Spleen (tissue), 11 donors: ENCODE measurements around the gene GLRX. TPM values are rescaled to one million over a fixed set of nuclear protein-coding genes. Genes with fewer than 3 reads are reported as not detected.

Experiments used
- DNase-seq: peaks from one replicate; pipeline ENCODE4 v3.0.0-alpha.2; 2020
- H3K27ac ChIP-seq, 8 donors: fragments of 200-600 bp; sonication (generic) in 7 of 8; 1 replicate in 4 of 8; 2 replicates in 4 of 8; pipeline versions ENCODE4 v1.5.0 to v1.8.0; 2016 to 2021; ENCODE audit warnings: inconsistent platforms in 4 of 8, mild to moderate bottlenecking in 4 of 8, moderate library complexity in 1 of 8
- H3K27me3 ChIP-seq, 7 donors: fragments of 200-600 bp; sonication (generic) in 6 of 7; replicated peaks in 1 of 7; 1 replicate in 4 of 7; 2 replicates in 3 of 7; pipeline versions ENCODE4 v1.5.0 to v1.8.0; 2016 to 2021; ENCODE audit warnings: inconsistent platforms in 3 of 7, mild to moderate bottlenecking in 1 of 7
- H3K36me3 ChIP-seq, 6 donors: fragments of 200-600 bp; sonication (generic) in 5 of 6; 1 replicate in 4 of 6; 2 replicates in 2 of 6; pipeline versions ENCODE4 v1.5.0 to v1.8.0; 2016 to 2021; ENCODE audit warnings: inconsistent platforms in 2 of 6
- H3K4me1 ChIP-seq, 6 donors: fragments of 200-600 bp; sonication (generic) in 5 of 6; 1 replicate in 3 of 6; 2 replicates in 3 of 6; pipeline versions ENCODE4 v1.5.0 to v1.8.0; 2016 to 2021; ENCODE audit warnings: inconsistent platforms in 3 of 6
- H3K4me3 ChIP-seq, 8 donors: fragments of 200-600 bp; sonication (generic) in 7 of 8; 1 replicate in 4 of 8; 2 replicates in 4 of 8; pipeline versions ENCODE4 v1.5.0 to v1.8.0; 2016 to 2021; ENCODE audit warnings: inconsistent platforms in 4 of 8, mild to moderate bottlenecking in 4 of 8, moderate library complexity in 2 of 8
- H3K9me3 ChIP-seq, 8 donors: fragments of 200-600 bp; sonication (generic) in 7 of 8; 1 replicate in 4 of 8; 2 replicates in 4 of 8; pipeline versions ENCODE4 v1.5.0 to v1.8.0; 2016 to 2021; ENCODE audit warnings: inconsistent platforms in 4 of 8
- POLR2A ChIP-seq, 3 donors: fragments of 450-650 bp; IDR thresholded peaks; one replicate each; pipeline ENCODE4 v1.5.1; 2017; ENCODE audit warnings: antibody characterized with exemption in 3 of 3, mild to moderate bottlenecking in 1 of 3
- POLR2AphosphoS5 ChIP-seq, 3 donors: sonication (generic); formaldehyde crosslinking; IDR thresholded peaks; one replicate each; pipeline ENCODE4 v1.5.1; 2017; ENCODE audit warnings: antibody characterized with exemption in 3 of 3
- WGBS, 5 donors: extraction: QIAGEN DNeasy Blood & Tissue Kit in 3 of 5; methylation state at CpG; one replicate each; pipeline versions ENCODE4 v1.1.5 to v1.1.7; 2013 to 2018; 5-methylcytosine and 5-hydroxymethylcytosine counted together
- intact Hi-C: fragments of 100-400 bp; cut with DNase I; formaldehyde crosslinking; loops from one replicate; pipeline ENCODE4 v1.15.0; 2023; ENCODE audit warnings: low total_unique reads
- polyA plus RNA-seq, 3 donors: library from polyadenylated mRNA; stranded (reverse); fragments of 200-250 nt; gene quantifications; one replicate each; pipeline ENCODE4 v1.2.1, GENCODE V29; 2013
- total RNA-seq, 7 donors: library from RNA; depleted of rRNA in 3 of 7; stranded (reverse); fragments of >200 nt in 3 of 7; fragmentation: NEBNext Ultra II Directional in 4 of 7; extraction: Animal tissue kit (Norgen Biotek cat#: 25700) in 4 of 7; gene quantifications; one replicate each; pipeline versions ENCODE4 v1.1.0 to v1.2.1, GENCODE V29; 2016 to 2021
- TF ChIP-seq, protein P1 (sequence below), 11 experiments: fragments of 200-600 bp in 7 of 11; fragments of 450-650 bp in 4 of 11; sonication (generic) in 4 of 11; IDR thresholded peaks in 8 of 11; conservative IDR thresholded peaks in 3 of 11; 1 replicate in 7 of 11; 2 replicates in 4 of 11; pipeline versions ENCODE4 v1.4.0 to v1.8.0; 2016 to 2021; ENCODE audit warnings: antibody characterized with exemption in 11 of 11, inconsistent platforms in 4 of 11, mild to moderate bottlenecking in 1 of 11
- donor health status: healthy with polysubstance abuse.
- donor health status: DM: no; HTN: no; CAD: no; lungs with moderate emphysema.
- donor health status: DM: no; HTN: no; CAD: no.
- donor health status: Bipolar disorder and iron deficiency.
- donor health status: healthy.
- donor health status: DM: no; HTN: no; CAD: no.
- donor health status: DM: yes; HTN: yes; CAD: no.

GLRX gene
- total and polyA plus RNA-seq, 10 donors: 59.3 to 149 (median 88.2) TPM

DNA sequence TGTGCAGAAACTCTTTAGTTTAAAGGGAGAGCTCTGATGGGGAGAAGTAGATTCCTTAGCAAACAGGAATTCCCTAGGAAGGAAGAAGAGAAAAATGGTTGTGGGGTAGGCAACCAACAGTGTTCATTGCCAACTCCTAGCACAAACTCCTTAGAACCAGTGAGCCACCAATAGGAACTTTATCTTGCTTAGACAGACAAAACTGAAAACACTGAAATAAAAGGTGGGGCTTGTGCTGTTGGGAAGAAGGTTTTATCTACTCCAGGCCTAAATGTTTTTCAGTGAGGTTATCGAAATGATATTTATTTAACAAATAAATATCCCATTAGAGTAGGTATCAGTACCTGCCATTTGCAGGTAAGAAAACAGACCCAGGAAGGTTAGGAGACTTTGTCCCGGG lies 7.7 kb upstream of the GLRX start:
- H3K4me1 ChIP-seq: peaks cover 7 to 66% (median 28%) of the 10 kb centered on the region in 6 donors
- no peaks in the 10 kb centered on the region for H3K9me3 ChIP-seq
- H3K27ac ChIP-seq: no peak overlapping the region
- 91 to 98% (median 96%) methylated on average over 2 of the region's 2 CpGs for WGBS, 5 donors
- no peaks in the 10 kb centered on the region for H3K36me3 ChIP-seq
- H3K27me3 ChIP-seq: no peaks in the 10 kb centered on the region
- intact Hi-C loops: no loop called here
- no peak overlapping the region for H3K4me3 ChIP-seq
- TF ChIP-seq, protein P1, sequence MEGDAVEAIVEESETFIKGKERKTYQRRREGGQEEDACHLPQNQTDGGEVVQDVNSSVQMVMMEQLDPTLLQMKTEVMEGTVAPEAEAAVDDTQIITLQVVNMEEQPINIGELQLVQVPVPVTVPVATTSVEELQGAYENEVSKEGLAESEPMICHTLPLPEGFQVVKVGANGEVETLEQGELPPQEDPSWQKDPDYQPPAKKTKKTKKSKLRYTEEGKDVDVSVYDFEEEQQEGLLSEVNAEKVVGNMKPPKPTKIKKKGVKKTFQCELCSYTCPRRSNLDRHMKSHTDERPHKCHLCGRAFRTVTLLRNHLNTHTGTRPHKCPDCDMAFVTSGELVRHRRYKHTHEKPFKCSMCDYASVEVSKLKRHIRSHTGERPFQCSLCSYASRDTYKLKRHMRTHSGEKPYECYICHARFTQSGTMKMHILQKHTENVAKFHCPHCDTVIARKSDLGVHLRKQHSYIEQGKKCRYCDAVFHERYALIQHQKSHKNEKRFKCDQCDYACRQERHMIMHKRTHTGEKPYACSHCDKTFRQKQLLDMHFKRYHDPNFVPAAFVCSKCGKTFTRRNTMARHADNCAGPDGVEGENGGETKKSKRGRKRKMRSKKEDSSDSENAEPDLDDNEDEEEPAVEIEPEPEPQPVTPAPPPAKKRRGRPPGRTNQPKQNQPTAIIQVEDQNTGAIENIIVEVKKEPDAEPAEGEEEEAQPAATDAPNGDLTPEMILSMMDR (IDR thresholded peaks at IDR 0.05 in 8 of 11, conservative IDR thresholded peaks at IDR 0.05 in 3 of 11): no peak
- TF ChIP-seq POLR2AphosphoS5 (IDR thresholded peaks at IDR 0.05) (no peak), POLR2A (IDR thresholded peaks at IDR 0.05) (no peak)
- no peak for DNase-seq

- DNase-seq: no peak
- intact Hi-C loops: no loop called here
- no peak overlapping the region for H3K4me3 ChIP-seq
- TF ChIP-seq POLR2A (IDR thresholded peaks at IDR 0.05): no peak
- no peak for TF ChIP-seq POLR2AphosphoS5 (IDR thresholded peaks at IDR 0.05)
- TF ChIP-seq, protein P1 (IDR thresholded peaks at IDR 0.05 in 8 of 11, conservative IDR thresholded peaks at IDR 0.05 in 3 of 11): no peak
- no peaks in the 10 kb centered on the region for H3K9me3 ChIP-seq
- no peaks in the 10 kb centered on the region for H3K36me3 ChIP-seq
- H3K27ac ChIP-seq: peak overlapping the region in 4 of 8 donors; percentile 8 to 96 (median 20)
- peaks cover 18 to 68% (median 32%) of the 10 kb centered on the region in 6 donors for H3K4me1 ChIP-seq
- WGBS, 5 donors: 36 to 72% (median 55%) methylated on average over 3 of the region's 3 CpGs
- no peaks in the 10 kb centered on the region for H3K27me3 ChIP-seq
These were observed 5.3 kb upstream of the GLRX start for GRCh38 chr5:95827892-95828246.

DNA sequence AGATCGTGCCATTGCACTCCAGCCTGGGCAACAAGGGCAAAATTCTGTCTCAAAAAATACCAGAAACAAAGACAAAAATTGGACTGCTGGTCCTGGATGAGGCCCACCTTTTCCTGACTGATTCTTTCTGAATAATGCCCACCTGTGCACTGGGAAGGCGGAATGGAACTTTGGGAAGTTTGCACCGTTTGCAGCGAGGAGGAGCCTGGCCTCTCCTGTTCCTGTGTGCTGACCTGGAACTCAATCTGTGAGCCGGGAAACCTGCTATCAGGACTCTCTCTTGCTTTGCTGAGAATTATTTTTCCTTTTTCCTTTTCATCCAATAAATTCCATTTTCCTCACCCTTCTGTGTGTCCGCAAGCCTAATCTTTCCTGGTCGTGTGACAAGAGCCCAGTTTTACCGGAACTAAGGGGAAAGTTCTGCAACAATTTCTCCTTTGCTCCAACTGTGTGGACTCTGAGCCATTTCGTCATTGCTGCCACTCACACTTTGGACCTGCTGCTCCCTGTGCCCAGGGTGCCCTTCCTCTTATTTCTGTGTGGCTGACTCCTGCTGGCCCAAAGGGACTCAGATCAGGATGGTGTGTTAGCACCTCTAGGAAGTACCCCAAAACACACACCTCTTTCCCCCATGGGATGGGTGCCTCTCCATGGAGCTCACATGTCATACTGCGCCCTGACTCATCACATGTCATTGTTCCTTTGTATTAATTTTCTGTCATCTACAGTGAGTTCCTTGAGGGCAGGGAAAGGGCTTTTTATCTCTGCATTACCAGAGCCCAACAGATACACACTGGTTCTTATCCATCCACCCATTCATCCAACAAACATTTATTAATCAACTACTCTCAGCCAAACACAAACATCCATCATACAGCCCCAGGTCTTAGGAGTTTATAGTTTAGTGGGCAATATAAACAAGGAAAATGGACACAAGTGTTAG lies 4.7 kb upstream of the GLRX start:
- Histone ChIP-seq H3K4me1 (peaks cover 18 to 65% (median 32%) of the 10 kb centered on the region in 6 donors), H3K9me3 (no peaks in the 10 kb centered on the region), H3K36me3 (no peaks in the 10 kb centered on the region), H3K27me3 (no peaks in the 10 kb centered on the region), H3K4me3 (no peak overlapping the region), H3K27ac (peak overlapping the region in 5 of 8 donors; percentile 8 to 96 (median 13))
- no peak for TF ChIP-seq POLR2AphosphoS5 (IDR thresholded peaks at IDR 0.05)
- no peak for DNase-seq
- WGBS, 5 donors: 71 to 89% (median 79%) methylated on average over 10 of the region's 10 CpGs
- intact Hi-C loops: no loop called here

GRCh38 chr5:95825495-95825894 lies 3.0 kb upstream of the GLRX start:
- WGBS, 5 donors: 41 to 79% (median 51%) methylated on average over 3 of the region's 3 CpGs
- no peaks in the 10 kb centered on the region for H3K27me3 ChIP-seq
- H3K9me3 ChIP-seq: no peaks in the 10 kb centered on the region
- intact Hi-C loops: no loop called here
- H3K4me1 ChIP-seq: peaks cover 27 to 78% (median 43%) of the 10 kb centered on the region in 6 donors
- no peaks in the 10 kb centered on the region for H3K36me3 ChIP-seq
- TF ChIP-seq, protein P1 (IDR thresholded peaks at IDR 0.05 in 8 of 11, conservative IDR thresholded peaks at IDR 0.05 in 3 of 11): no peak
- TF ChIP-seq POLR2AphosphoS5 (IDR thresholded peaks at IDR 0.05): no peak
- TF ChIP-seq POLR2A (IDR thresholded peaks at IDR 0.05): no peak
- H3K27ac ChIP-seq: peak overlapping the region in 3 of 8 donors; percentile 48 to 96 (median 92)
- DNase-seq: no peak
- H3K4me3 ChIP-seq: no peak overlapping the region
